Measurements from ENCODE around the gene LPAR3. TPM values are rescaled to one million over a fixed set of nuclear protein-coding genes. Genes with fewer than 3 reads are reported as not detected.

The LPAR3 gene
- total and polyA plus RNA-seq, 9 donors, result 0.20 to 22.7 (median 2.5) TPM

- no peak for TF ChIP-seq POLR2A (IDR thresholded peaks at IDR 0.05)
- no peak for TF ChIP-seq EP300 (IDR thresholded peaks at IDR 0.05)
- no peak for TF ChIP-seq CTCF (IDR thresholded peaks at IDR 0.05)
- H3K4me1 ChIP-seq (ENCODE audit: insufficient read depth), result no peaks in the 10 kb centered on the region
- intact Hi-C loops (cut with DNase I), result loop anchor here in 1 of 4 donors (10.0 kb wide), 1 partner anchor 841 kb away; no protein-coding TSS in a partner anchor
- no peaks in the 10 kb centered on the region for H3K36me3 ChIP-seq
- no peak for DNase-seq
- 45 to 76% (median 72%) methylated on average over 3 of the region's 3 CpGs for WGBS, 3 donors
- no peaks in the 10 kb centered on the region for H3K27me3 ChIP-seq
- H3K9me3 ChIP-seq, result no peaks in the 10 kb centered on the region
- no peak overlapping the region for H3K27ac ChIP-seq
- no peak overlapping the region for H3K4me3 ChIP-seq
Measured at GRCh38 chr1:84775535-84775920, 117.5 kb downstream of the LPAR3 start.

GRCh38 chr1:84774669-84775534 is 118.1 kb downstream of the LPAR3 start:
- Histone ChIP-seq H3K27ac (no peak overlapping the region), H3K4me3 (no peak overlapping the region), H3K4me1 (ENCODE audit: insufficient read depth) (no peaks in the 10 kb centered on the region), H3K9me3 (no peaks in the 10 kb centered on the region), H3K36me3 (no peaks in the 10 kb centered on the region), H3K27me3 (no peaks in the 10 kb centered on the region)
- WGBS, 3 donors, result 84 to 90% (median 85%) methylated on average over 16 of the region's 16 CpGs
- intact Hi-C loops (cut with DNase I), result loop anchor here in 1 of 4 donors (10.0 kb wide), 1 partner anchor 840 kb away; no protein-coding TSS in a partner anchor
- no peak for TF ChIP-seq POLR2A (IDR thresholded peaks at IDR 0.05)
- TF ChIP-seq EP300 (IDR thresholded peaks at IDR 0.05), result no peak
- no peak for TF ChIP-seq CTCF (IDR thresholded peaks at IDR 0.05)
- no peak for DNase-seq

GRCh38 chr1:84773933-84774497 is 119.0 kb downstream of the LPAR3 start:
- intact Hi-C loops (cut with DNase I), result loop anchor here in 1 of 4 donors (10.0 kb wide), 1 partner anchor 839 kb away; no protein-coding TSS in a partner anchor
- no peak overlapping the region for H3K4me3 ChIP-seq
- no peaks in the 10 kb centered on the region for H3K9me3 ChIP-seq
- no peak for TF ChIP-seq EP300 (IDR thresholded peaks at IDR 0.05)
- TF ChIP-seq POLR2A (IDR thresholded peaks at IDR 0.05), result no peak
- no peak for TF ChIP-seq CTCF (IDR thresholded peaks at IDR 0.05)
- no peaks in the 10 kb centered on the region for H3K36me3 ChIP-seq
- DNase-seq, result no peak
- no peaks in the 10 kb centered on the region for H3K27me3 ChIP-seq
- H3K4me1 ChIP-seq (ENCODE audit: insufficient read depth), result no peaks in the 10 kb centered on the region
- 54 to 64% (median 57%) methylated on average over 4 of the region's 4 CpGs for WGBS, 3 donors
- H3K27ac ChIP-seq, result no peak overlapping the region

- no peak for TF ChIP-seq CTCF (IDR thresholded peaks at IDR 0.05)
- no peak for TF ChIP-seq POLR2A (IDR thresholded peaks at IDR 0.05)
- TF ChIP-seq EP300 (IDR thresholded peaks at IDR 0.05), result no peak
Measured at GRCh38 chr1:84773195-84773594, 119.8 kb downstream of the LPAR3 start.

More at GRCh38 chr1:84773195-84773594, 119.8 kb downstream of the LPAR3 start:
- no peak overlapping the region for H3K4me3 ChIP-seq
- intact Hi-C loops (cut with DNase I), result loop anchor here in 1 of 4 donors (10.0 kb wide), 1 partner anchor 838 kb away; no protein-coding TSS in a partner anchor
- DNase-seq, result no peak
- WGBS, 3 donors, result 81 to 89% (median 86%) methylated on average over 6 of the region's 6 CpGs
- H3K27me3 ChIP-seq, result no peaks in the 10 kb centered on the region
- H3K36me3 ChIP-seq, result no peaks in the 10 kb centered on the region
- no peaks in the 10 kb centered on the region for H3K9me3 ChIP-seq
- H3K4me1 ChIP-seq (ENCODE audit: insufficient read depth), result no peaks in the 10 kb centered on the region
- H3K27ac ChIP-seq, result no peak overlapping the region
